Activated CD8-positive, alpha-beta T cell treated with anti-CD3 and anti-CD28 coated beads, Interleukin-2, amount 10 ng/mL, durations not matched to agents 7 days and 5 days (primary cell): Measurements from ENCODE around the gene SNAPC4. TPM values are rescaled to one million over a fixed set of nuclear protein-coding genes. Genes with fewer than 3 reads are reported as not detected.
A peak's percentile ranks its signal among the peaks of the same experiment; 100 is the strongest.

ENCODE experiments used
- ATAC-seq: fragments of 150-1000 bp; cut with Tn5 transposase; one replicate; pipeline ENCODE4 v1.10.0; 2021; ENCODE audit warnings: moderate library complexity
- CTCF ChIA-PET: fragments of 350-600 bp; sonication (Branson Sonifier 250); formaldehyde crosslinking; loops from one replicate; lab custom pipeline; 2021; ENCODE audit warnings: antibody characterized with exemption; lab: Charles Lee
- POLR2A ChIA-PET: fragments of 350-600 bp; sonication (Branson Sonifier 250); formaldehyde crosslinking; loops from one replicate; lab custom pipeline; 2021; ENCODE audit warnings: antibody characterized with exemption; lab: Charles Lee
- DNase-seq: peaks from one replicate; pipeline ENCODE4 v3.0.0-alpha.2; 2020
- H3K27ac Mint-ChIP-seq: one replicate; pipeline ENCODE4 v1.8.0; 2021; ENCODE audit warnings: mild to moderate bottlenecking, mixed read lengths
- H3K27me3 Mint-ChIP-seq: one replicate; pipeline ENCODE4 v1.8.0; 2021; ENCODE audit warnings: low read depth, mixed read lengths
- H3K36me3 Mint-ChIP-seq: one replicate; pipeline ENCODE4 v1.8.0; 2021; ENCODE audit warnings: low read depth, mixed read lengths
- H3K4me1 Mint-ChIP-seq: one replicate; pipeline ENCODE4 v1.8.0; 2021; ENCODE audit warnings: low read depth, mixed read lengths
- H3K4me3 Mint-ChIP-seq: one replicate; pipeline ENCODE4 v1.8.0; 2021; ENCODE audit warnings: mild to moderate bottlenecking, mixed read lengths
- H3K9me3 Mint-ChIP-seq: one replicate; pipeline ENCODE4 v1.8.0; 2022; ENCODE audit warnings: mixed read lengths; ENCODE audit not compliant: insufficient read depth
- total RNA-seq, 2 experiments: library from RNA; stranded (reverse); gene quantifications; one replicate each; pipeline ENCODE4 v1.2.3, GENCODE V29; 2021

Gene SNAPC4
- total RNA-seq, 2 experiments from 2014 or later = 9.5 to 9.6 TPM

DNA sequence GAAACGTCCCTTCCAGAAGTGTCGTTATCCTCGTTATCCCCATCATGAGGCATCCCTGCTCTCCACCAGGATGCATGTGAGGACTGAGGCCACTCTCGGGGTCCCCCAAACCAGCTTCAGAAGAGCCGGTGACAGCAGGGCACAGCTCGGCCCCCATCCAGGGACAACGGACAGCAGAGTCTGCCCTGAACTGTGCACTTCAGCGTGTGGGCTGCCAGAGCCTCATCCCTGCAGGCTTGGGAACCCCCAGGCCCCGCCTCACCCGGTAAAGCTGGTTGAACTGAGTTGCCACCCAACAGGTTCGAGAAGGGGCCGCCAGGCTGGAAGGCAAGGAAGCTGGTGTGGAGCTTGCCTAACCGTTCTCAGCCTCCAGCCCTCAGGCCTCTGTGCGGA lies 25.8 kb downstream of the SNAPC4 start:
- Mint-ChIP-seq H3K27ac (no peak overlapping the region), H3K27me3 (no peaks in the 10 kb centered on the region), H3K4me3 (no peak overlapping the region), H3K9me3 (no peaks in the 10 kb centered on the region), H3K4me1 (peaks cover 3% of the 10 kb centered on the region), H3K36me3 (no peaks in the 10 kb centered on the region)
- ChIA-PET POLR2A (interaction anchor here (1.4 kb wide), 1 partner anchor 11 kb away, joined by 3 read pairs; no protein-coding TSS in a partner anchor), CTCF (interaction anchor here (0.9 kb wide), 1 partner anchor 26 kb away, joined by 4 read pairs; the partner anchor contains the start of gene SNAPC4)
- ATAC-seq (no peak), DNase-seq (no peak)

GRCh38 chr9:136373300-136374182 lies 26.4 kb downstream of the SNAPC4 start, which contains the start of gene CARD9:
Gene CARD9 (minus strand): TSS chr9:136373669. CDS start chr9:136372078, 1,591 bp downstream.
- ChIA-PET CTCF (interaction anchor here (0.9 kb wide), 1 partner anchor 27 kb away, joined by 4 read pairs; the partner anchor contains the start of gene SNAPC4), POLR2A (interaction anchor here (1.4 kb wide), 1 partner anchor 11 kb away, joined by 3 read pairs; no protein-coding TSS in a partner anchor)
- Mint-ChIP-seq H3K27me3 (no peaks in the 10 kb centered on the region), H3K4me1 (peaks cover 3% of the 10 kb centered on the region), H3K4me3 (peak within 1 kb of the TSS; percentile 45), H3K27ac (no peak within 1 kb of the TSS), H3K9me3 (no peaks in the 10 kb centered on the region), H3K36me3 (no peaks in the 10 kb centered on the region)
- ATAC-seq (peak; percentile 17), DNase-seq (no peak)

DNA sequence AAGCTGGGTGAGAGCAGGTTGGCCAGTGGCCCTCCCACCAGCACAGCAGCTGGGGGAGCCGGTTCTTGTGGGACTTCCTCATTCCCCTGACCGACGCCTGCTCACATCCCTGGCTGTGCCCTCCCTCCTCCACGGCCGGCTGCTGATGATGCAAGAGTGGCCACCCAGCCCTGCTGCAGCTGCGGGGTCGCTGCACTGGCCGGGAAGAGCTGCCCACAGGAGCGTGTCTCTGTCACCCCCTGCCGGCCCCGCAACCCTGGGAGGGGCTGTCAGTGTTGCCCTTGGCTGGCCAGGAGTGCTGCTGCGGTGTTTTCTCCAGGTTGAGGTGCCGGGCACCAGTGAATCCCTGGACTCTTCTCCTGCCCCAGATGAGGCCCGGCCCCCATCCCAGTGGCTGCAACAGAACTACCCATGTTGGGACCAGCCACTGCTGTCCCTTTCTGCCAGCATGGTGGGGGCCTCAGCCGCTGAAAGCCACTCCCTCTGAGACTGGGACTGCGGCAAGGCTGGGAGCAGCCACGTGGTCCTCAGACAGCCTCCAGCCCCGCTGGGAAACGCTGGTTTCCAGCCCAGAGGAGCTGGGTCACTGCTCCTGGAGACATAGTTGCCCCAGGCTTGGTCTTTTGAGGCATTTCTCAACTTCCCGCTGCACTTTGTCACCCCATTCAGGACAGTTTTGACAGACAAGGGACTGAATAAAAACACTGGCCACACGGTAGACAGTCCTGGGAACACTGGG lies 27.2 kb downstream of the SNAPC4 start:
- DNase-seq (no peak), ATAC-seq (peak; percentile 38)
- ChIA-PET POLR2A (no interaction called here), CTCF (interaction anchor here (0.6 kb wide), 1 partner anchor 12 kb away, joined by 3 read pairs; no protein-coding TSS in a partner anchor)
- Mint-ChIP-seq H3K9me3 (no peaks in the 10 kb centered on the region), H3K27me3 (no peaks in the 10 kb centered on the region), H3K4me1 (peaks cover 3% of the 10 kb centered on the region), H3K4me3 (peak overlapping the region; percentile 45), H3K36me3 (no peaks in the 10 kb centered on the region), H3K27ac (no peak overlapping the region)

- Mint-ChIP-seq H3K36me3 (no peaks in the 10 kb centered on the region), H3K4me1 (peaks cover 3% of the 10 kb centered on the region), H3K9me3 (no peaks in the 10 kb centered on the region), H3K27me3 (no peaks in the 10 kb centered on the region), H3K27ac (no peak overlapping the region), H3K4me3 (no peak overlapping the region)
- ChIA-PET CTCF (no interaction called here), POLR2A (interaction anchor here (0.6 kb wide), 1 partner anchor 13 kb away, joined by 3 read pairs; no protein-coding TSS in a partner anchor)
- no peak for DNase-seq
- no peak for ATAC-seq
Measured at GRCh38 chr9:136372006-136372405, 28.0 kb downstream of the SNAPC4 start.

DNA sequence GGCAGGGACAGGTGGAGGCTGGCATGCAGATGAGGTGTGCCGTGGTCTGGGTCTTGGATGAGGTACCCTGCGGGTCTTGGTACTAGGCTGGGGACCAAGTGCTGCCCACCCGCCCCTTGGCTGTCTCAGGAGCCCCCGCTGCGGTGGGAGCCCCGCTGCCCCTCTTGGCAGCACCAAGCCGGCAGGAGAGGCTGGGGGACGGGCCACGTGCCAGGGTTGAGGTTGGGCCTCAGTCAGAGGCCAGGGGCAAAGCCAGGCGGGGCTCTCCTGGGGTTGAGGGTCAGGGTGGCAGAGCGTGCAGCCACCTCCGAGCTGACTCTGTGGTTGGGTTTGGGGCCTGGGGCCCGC lies 28.5 kb downstream of the SNAPC4 start:
- H3K9me3 Mint-ChIP-seq = no peaks in the 10 kb centered on the region
- no peaks in the 10 kb centered on the region for H3K36me3 Mint-ChIP-seq
- CTCF ChIA-PET = interaction anchor here (1.3 kb wide), 1 partner anchor 13 kb away, joined by 3 read pairs; no protein-coding TSS in a partner anchor
- no peak for ATAC-seq
- POLR2A ChIA-PET = interaction anchor here (0.6 kb wide), 1 partner anchor 13 kb away, joined by 3 read pairs; no protein-coding TSS in a partner anchor
- no peak overlapping the region for H3K4me3 Mint-ChIP-seq
- no peak overlapping the region for H3K27ac Mint-ChIP-seq
- no peaks in the 10 kb centered on the region for H3K27me3 Mint-ChIP-seq
- H3K4me1 Mint-ChIP-seq = peaks cover 3% of the 10 kb centered on the region
- DNase-seq = no peak

DNA sequence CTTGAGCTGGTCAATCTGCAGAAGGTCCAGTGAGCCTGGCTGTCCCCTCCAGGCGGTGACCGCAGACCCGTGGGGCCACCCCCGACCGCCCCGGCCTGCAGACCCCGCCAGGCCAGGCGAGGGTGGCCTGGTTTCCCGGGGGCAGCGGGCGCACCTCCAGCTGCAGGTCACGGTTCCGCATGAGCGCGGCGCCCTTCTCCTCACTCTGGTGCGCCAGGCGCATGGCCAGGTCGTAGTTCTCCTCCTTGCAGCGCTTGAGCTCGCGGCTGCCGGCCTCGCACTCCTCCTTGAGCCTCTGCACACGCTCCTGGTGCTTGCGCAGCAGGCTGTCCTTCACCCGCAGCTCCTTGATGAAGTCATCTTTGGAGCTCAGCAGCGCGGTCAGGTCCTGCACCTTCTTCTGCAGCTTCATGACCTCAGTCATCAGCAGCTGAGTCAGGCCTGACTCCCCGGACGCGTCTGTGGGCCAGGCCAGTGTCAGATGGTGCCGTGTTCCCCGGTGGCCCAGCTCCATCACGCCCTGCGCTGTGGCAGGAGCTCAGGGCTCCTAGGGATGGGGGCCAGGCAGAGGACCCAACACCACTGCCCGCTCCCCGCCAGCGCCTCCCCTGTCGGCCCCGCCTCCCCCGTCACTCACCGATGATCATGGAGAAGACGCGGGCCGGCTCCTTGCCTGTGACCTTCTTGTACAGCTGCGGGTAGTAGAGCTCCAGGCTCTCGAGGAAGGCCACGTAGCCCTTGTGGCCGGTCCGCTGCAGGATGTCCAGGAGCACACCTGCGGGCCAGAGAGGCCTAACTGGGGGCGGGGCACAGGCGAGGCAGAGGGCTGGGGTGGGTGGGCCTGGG lies 29.1 kb downstream of the SNAPC4 start:
- ATAC-seq (no peak), DNase-seq (no peak)
- no peaks in the 10 kb centered on the region for H3K36me3 Mint-ChIP-seq
- POLR2A ChIA-PET = no interaction called here
- no peak overlapping the region for H3K4me3 Mint-ChIP-seq
- CTCF ChIA-PET = interaction anchor here (1.3 kb wide), 1 partner anchor 14 kb away, joined by 3 read pairs; no protein-coding TSS in a partner anchor
- no peaks in the 10 kb centered on the region for H3K27me3 Mint-ChIP-seq
- peaks cover 3% of the 10 kb centered on the region for H3K4me1 Mint-ChIP-seq
- no peak overlapping the region for H3K27ac Mint-ChIP-seq
- no peaks in the 10 kb centered on the region for H3K9me3 Mint-ChIP-seq

GRCh38 chr9:136370037-136370436 lies 29.9 kb downstream of the SNAPC4 start:
- POLR2A ChIA-PET = no interaction called here
- CTCF ChIA-PET = no interaction called here
- Mint-ChIP-seq H3K27ac (no peak overlapping the region), H3K4me1 (peaks cover 3% of the 10 kb centered on the region), H3K27me3 (no peaks in the 10 kb centered on the region), H3K36me3 (no peaks in the 10 kb centered on the region), H3K9me3 (no peaks in the 10 kb centered on the region), H3K4me3 (no peak overlapping the region)
- ATAC-seq (no peak), DNase-seq (no peak)

DNA sequence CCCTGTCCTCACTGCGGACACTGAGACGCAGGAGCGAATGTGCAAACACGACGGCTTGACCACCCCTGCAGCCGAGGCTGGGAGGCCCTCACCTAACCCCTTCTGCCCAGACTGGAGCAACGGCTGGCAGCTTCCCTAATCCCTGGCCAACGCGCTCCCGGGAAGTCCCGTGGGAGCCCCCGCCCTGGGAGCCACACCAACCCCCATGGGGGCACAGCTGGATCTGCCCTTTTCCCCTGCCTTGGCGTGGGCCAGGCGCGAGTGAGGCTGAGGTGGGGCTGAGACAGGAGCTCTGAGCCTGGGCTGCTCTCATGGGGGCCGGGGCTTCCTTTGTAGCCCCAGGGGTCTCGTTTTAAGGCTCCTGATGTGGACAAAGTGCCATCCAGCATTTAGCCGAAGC lies 31.8 kb downstream of the SNAPC4 start:
- Mint-ChIP-seq H3K27me3 (no peaks in the 10 kb centered on the region), H3K4me3 (no peak overlapping the region), H3K27ac (no peak overlapping the region), H3K36me3 (no peaks in the 10 kb centered on the region), H3K4me1 (peaks cover 9% of the 10 kb centered on the region), H3K9me3 (no peaks in the 10 kb centered on the region)
- ChIA-PET POLR2A (no interaction called here), CTCF (no interaction called here)
- ATAC-seq = no peak
- no peak for DNase-seq

- H3K4me3 Mint-ChIP-seq = no peak overlapping the region
- no peak overlapping the region for H3K27ac Mint-ChIP-seq
- H3K4me1 Mint-ChIP-seq = peaks cover 10% of the 10 kb centered on the region
- H3K36me3 Mint-ChIP-seq = no peaks in the 10 kb centered on the region
- no peak for DNase-seq
- no peaks in the 10 kb centered on the region for H3K9me3 Mint-ChIP-seq
- POLR2A ChIA-PET = interaction anchor here (1.2 kb wide), 1 partner anchor 9 kb away, joined by 4 read pairs; no protein-coding TSS in a partner anchor
- CTCF ChIA-PET = interaction anchor here (1.2 kb wide), 1 partner anchor 33 kb away, joined by 3 read pairs; no protein-coding TSS in a partner anchor
- ATAC-seq = no peak
- H3K27me3 Mint-ChIP-seq = no peaks in the 10 kb centered on the region
Measured at GRCh38 chr9:136367296-136368145, 32.4 kb downstream of the SNAPC4 start.

- no peaks in the 10 kb centered on the region for H3K27me3 Mint-ChIP-seq
- H3K36me3 Mint-ChIP-seq = no peaks in the 10 kb centered on the region
- H3K4me3 Mint-ChIP-seq = no peak overlapping the region
- no peak overlapping the region for H3K27ac Mint-ChIP-seq
- H3K4me1 Mint-ChIP-seq = peaks cover 12% of the 10 kb centered on the region
- ATAC-seq (no peak), DNase-seq (no peak)
- no peaks in the 10 kb centered on the region for H3K9me3 Mint-ChIP-seq
- ChIA-PET POLR2A (interaction anchor here (1.2 kb wide), 1 partner anchor 10 kb away, joined by 4 read pairs; no protein-coding TSS in a partner anchor), CTCF (interaction anchor here (1.1 to 1.2 kb wide), 2 partner anchors 30 to 34 kb away, joined by 3 read pairs; no protein-coding TSS in a partner anchor)
Measured at GRCh38 chr9:136366826-136367225, 33.1 kb downstream of the SNAPC4 start.
